MG63 (cell line): ENCODE measurements around the gene ITGA1. TPM values are rescaled to one million over a fixed set of nuclear protein-coding genes. Genes with fewer than 3 reads are reported as not detected.
A peak's percentile ranks its signal among the peaks of the same experiment; 100 is the strongest.
"Not testable (repeated sequence)": the region's sequence is repeated elsewhere in the genome, so short reads cannot be mapped to it uniquely, and the experiment has no call there.

Experiments
- DNase-seq: peaks from one replicate; pipeline ENCODE4 v3.0.0-alpha.2; 2020
- H3K27me3 ChIP-seq: fragments of 250-450 bp; sonication (Bioruptor Pico); 2 replicates; pipeline ENCODE4 v1.5.1; 2020; ENCODE audit warnings: mild to moderate bottlenecking, moderate library complexity
- H3K36me3 ChIP-seq: fragments of 250-450 bp; sonication (Bioruptor Pico); 2 replicates; pipeline ENCODE4 v1.5.1; 2020; ENCODE audit warnings: mild to moderate bottlenecking, moderate library complexity
- H3K4me3 ChIP-seq: fragments of 250-450 bp; sonication (Bioruptor Pico); 2 replicates; pipeline ENCODE4 v1.5.1; 2020; ENCODE audit warnings: mild to moderate bottlenecking, moderate library complexity
- H3K9me3 ChIP-seq: fragments of 250-450 bp; sonication (Bioruptor Pico); 2 replicates; pipeline ENCODE4 v1.5.1; 2020; ENCODE audit warnings: mild to moderate bottlenecking, moderate library complexity
- total RNA-seq: library from RNA; depleted of rRNA; stranded (reverse); fragments of >200 nt; shearing (Covaris generic); gene quantifications from 2 replicates; pipeline ENCODE4 v1.2.3, GENCODE V29; 2014; ENCODE audit warnings: low replicate concordance

Gene ITGA1
- total RNA-seq, 1 experiment from 2014 or later, result 1.4 TPM

GRCh38 chr5:52863715-52864290 is 76.1 kb downstream of the ITGA1 start:
- no peaks in the 10 kb centered on the region for H3K36me3 ChIP-seq
- H3K4me3 ChIP-seq, result no peak overlapping the region
- no peak for DNase-seq
- H3K27me3 ChIP-seq, result no peaks in the 10 kb centered on the region
- no peaks in the 10 kb centered on the region for H3K9me3 ChIP-seq

DNA sequence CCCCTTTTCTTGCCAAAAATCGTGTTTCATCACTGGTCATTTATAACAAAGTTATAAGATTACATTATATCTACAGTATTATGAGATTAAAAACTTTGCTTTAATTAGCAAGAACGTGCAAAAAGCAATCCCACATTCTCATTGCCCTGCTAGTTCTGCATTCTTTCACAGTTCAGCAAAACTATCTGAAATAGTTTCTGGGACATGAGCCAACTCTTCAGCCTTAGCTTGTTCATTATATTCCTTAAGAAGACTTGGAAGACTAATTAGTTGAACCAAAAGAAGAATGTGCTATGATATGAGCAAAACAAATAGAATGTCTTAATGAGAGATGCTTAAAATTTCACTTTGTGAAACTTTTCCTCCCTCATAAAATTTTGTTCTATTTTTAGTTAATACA is 76.7 kb downstream of the ITGA1 start:
- DNase-seq, result no peak
- no peaks in the 10 kb centered on the region for H3K36me3 ChIP-seq
- H3K4me3 ChIP-seq, result no peak overlapping the region
- no peaks in the 10 kb centered on the region for H3K9me3 ChIP-seq
- H3K27me3 ChIP-seq, result no peaks in the 10 kb centered on the region

DNA sequence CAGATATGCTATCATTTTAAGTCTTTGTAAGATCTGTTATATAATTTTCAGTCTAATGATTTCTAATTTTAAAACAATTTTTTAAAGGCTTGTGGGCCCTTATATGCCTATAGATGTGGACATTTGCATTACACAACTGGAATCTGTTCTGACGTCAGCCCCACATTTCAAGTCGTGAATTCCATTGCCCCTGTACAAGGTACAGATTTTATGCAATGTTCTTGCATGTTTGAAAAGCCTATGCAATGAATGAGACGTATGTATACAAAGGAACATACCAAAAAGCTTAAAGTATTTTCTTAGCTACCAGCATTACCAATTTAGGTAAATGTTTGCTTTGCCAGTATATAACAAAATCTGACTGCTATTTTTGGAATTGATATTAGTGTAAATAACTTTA is 77.2 kb downstream of the ITGA1 start:
- no peak for DNase-seq
- H3K27me3 ChIP-seq, result no peaks in the 10 kb centered on the region
- H3K9me3 ChIP-seq, result no peaks in the 10 kb centered on the region
- no peaks in the 10 kb centered on the region for H3K36me3 ChIP-seq
- no peak overlapping the region for H3K4me3 ChIP-seq

DNA sequence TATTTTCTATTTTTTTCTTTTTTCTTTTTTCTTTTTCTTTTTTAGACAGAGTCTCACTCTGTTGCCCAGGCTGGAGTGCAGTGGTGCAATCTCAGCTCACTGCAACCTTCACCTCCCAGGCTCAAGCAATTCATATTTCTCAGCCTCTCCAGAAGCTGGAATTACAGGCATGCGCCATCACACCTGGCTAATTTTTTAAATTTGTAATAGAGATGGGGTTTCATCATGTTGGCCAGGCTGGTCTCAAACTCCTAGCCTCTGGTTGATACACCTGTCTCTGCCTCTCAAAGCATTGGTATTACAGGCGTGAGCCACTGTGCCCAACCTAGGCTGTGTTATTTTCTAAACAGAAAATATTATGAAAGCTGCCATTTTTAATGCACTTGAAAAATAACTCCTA is 78.3 kb downstream of the ITGA1 start:
- not testable (repeated sequence) for H3K27me3 ChIP-seq, H3K4me3 ChIP-seq, H3K9me3 ChIP-seq, DNase-seq, H3K36me3 ChIP-seq

GRCh38 chr5:52867809-52868208 is 80.1 kb downstream of the ITGA1 start:
- DNase-seq, result peak; percentile 40
- Histone ChIP-seq H3K36me3 (no peaks in the 10 kb centered on the region), H3K27me3 (no peaks in the 10 kb centered on the region), H3K9me3 (no peaks in the 10 kb centered on the region), H3K4me3 (no peak overlapping the region)

DNA sequence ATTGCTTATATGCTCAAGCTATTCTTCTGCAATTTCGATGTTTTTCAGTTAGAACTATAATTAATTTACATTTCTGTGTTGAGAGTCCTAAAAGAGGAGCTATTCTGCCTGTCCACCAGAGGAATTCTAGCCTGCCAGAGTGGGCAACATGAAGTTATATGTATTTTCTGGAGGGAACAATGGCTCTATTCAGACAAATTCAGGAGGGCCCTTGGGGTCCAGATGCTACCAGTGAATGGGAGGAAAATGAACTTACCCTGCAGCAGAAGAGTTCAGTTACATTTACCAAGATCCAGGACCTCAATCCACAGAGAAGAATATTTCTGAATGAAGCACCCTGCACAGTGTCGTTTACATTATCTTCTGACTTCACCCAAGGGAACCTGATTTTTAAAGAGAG is 80.7 kb downstream of the ITGA1 start:
- H3K27me3 ChIP-seq, result no peaks in the 10 kb centered on the region
- no peaks in the 10 kb centered on the region for H3K9me3 ChIP-seq
- no peaks in the 10 kb centered on the region for H3K36me3 ChIP-seq
- DNase-seq, result no peak
- no peak overlapping the region for H3K4me3 ChIP-seq

- Histone ChIP-seq H3K9me3 (no peaks in the 10 kb centered on the region; the same call in 1 of the 2 replicates), H3K36me3 (no peaks in the 10 kb centered on the region)
Observed at GRCh38 chr5:52869391-52869790, 81.7 kb downstream of the ITGA1 start.

GRCh38 chr5:52870448-52870847 is 82.7 kb downstream of the ITGA1 start:
- Histone ChIP-seq H3K4me3 (no peak overlapping the region), H3K27me3 (no peaks in the 10 kb centered on the region), H3K36me3 (no peaks in the 10 kb centered on the region), H3K9me3 (no peaks in the 10 kb centered on the region; the same call in 1 of the 2 replicates)
- peak; percentile 27 for DNase-seq

More at GRCh38 chr5:52869391-52869790, 81.7 kb downstream of the ITGA1 start:
- no peak overlapping the region for H3K4me3 ChIP-seq
- no peaks in the 10 kb centered on the region for H3K27me3 ChIP-seq
- DNase-seq, result no peak

DNA sequence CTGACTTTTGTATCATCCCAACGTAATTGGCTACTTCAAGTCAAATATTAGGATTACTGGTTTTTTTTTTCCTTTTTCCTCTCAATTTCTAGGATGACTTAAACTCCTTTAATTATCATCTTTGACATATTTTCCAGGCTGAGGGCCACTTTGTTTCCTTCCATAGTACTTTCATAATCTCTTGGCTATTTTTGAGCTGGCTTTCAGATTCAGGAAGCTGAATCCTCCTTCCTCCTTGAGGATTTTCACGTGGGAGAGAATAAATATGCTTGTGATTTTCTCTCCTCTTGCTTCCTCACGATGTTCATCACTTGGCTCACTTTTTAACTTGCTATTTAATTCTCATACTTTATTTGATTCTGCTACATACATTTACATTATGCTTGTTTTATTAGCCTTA is 88.1 kb downstream of the ITGA1 start:
- H3K9me3 ChIP-seq, result no peaks in the 10 kb centered on the region; the same call in 1 of the 2 replicates
- no peak overlapping the region for H3K4me3 ChIP-seq
- no peaks in the 10 kb centered on the region for H3K27me3 ChIP-seq
- no peak for DNase-seq
- H3K36me3 ChIP-seq, result no peaks in the 10 kb centered on the region

DNA sequence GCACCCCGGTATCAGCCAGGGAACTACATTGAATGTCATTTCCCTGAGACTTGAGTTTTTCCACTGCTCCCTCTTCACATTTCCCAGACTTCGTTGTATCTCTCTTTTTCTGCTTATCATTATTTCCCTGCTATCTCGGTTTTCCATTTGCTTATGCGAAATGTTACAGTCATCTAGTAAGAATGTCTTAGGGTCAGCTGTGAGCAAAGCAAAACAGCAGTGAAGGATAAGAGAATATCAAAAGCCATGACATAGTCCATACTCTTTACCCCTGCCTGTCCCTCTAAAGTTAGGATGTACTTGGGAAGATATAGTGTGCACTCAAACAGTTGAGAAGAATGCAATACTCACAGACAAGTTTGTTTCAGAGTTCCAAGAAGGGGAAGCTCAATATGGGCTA is 88.7 kb downstream of the ITGA1 start:
- DNase-seq, result no peak
- Histone ChIP-seq H3K9me3 (no peaks in the 10 kb centered on the region; the same call in 1 of the 2 replicates), H3K36me3 (no peaks in the 10 kb centered on the region), H3K27me3 (no peaks in the 10 kb centered on the region), H3K4me3 (no peak overlapping the region)

- Histone ChIP-seq H3K36me3 (no peaks in the 10 kb centered on the region), H3K27me3 (no peaks in the 10 kb centered on the region), H3K4me3 (no peak overlapping the region), H3K9me3 (no peaks in the 10 kb centered on the region; the same call in 1 of the 2 replicates)
- no peak for DNase-seq
Observed at GRCh38 chr5:52878656-52879055, 90.9 kb downstream of the ITGA1 start.

- H3K27me3 ChIP-seq, result no peaks in the 10 kb centered on the region
- no peaks in the 10 kb centered on the region; the same call in 1 of the 2 replicates for H3K9me3 ChIP-seq
- DNase-seq, result no peak
- H3K36me3 ChIP-seq, result no peaks in the 10 kb centered on the region
- H3K4me3 ChIP-seq, result no peak overlapping the region
Observed at GRCh38 chr5:52880541-52880940, 92.8 kb downstream of the ITGA1 start.

DNA sequence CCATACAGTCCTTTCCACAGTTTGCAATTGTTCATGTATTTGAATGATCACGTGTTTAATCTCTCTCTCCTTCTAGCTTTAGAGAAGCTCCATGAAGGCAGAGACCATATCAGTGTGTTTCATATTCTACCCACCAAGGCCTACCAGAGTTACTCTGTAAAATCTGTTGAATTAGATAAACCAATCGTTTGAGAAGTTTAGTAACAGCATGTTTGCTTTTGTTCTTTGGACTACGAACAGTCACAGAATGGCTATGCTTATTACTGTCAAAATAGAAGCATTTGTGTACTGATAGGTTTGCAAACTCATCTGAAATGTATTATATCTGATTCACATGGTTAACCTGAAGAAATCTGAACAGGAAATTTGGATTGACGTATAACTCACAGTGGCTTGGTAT is 93.8 kb downstream of the ITGA1 start:
- no peaks in the 10 kb centered on the region; the same call in 1 of the 2 replicates for H3K9me3 ChIP-seq
- no peaks in the 10 kb centered on the region for H3K36me3 ChIP-seq
- H3K27me3 ChIP-seq, result no peaks in the 10 kb centered on the region
- no peak overlapping the region for H3K4me3 ChIP-seq
- no peak for DNase-seq

GRCh38 chr5:52883110-52883509 is 95.4 kb downstream of the ITGA1 start:
- DNase-seq, result no peak
- Histone ChIP-seq H3K27me3 (no peaks in the 10 kb centered on the region), H3K36me3 (no peaks in the 10 kb centered on the region), H3K9me3 (no peaks in the 10 kb centered on the region; the same call in 1 of the 2 replicates), H3K4me3 (no peak overlapping the region)

- no peak for DNase-seq
- Histone ChIP-seq H3K27me3 (no peaks in the 10 kb centered on the region), H3K4me3 (no peak overlapping the region), H3K9me3 (no peaks in the 10 kb centered on the region; the same call in 1 of the 2 replicates), H3K36me3 (no peaks in the 10 kb centered on the region)
Observed at GRCh38 chr5:52884453-52884852, 96.7 kb downstream of the ITGA1 start.

DNA sequence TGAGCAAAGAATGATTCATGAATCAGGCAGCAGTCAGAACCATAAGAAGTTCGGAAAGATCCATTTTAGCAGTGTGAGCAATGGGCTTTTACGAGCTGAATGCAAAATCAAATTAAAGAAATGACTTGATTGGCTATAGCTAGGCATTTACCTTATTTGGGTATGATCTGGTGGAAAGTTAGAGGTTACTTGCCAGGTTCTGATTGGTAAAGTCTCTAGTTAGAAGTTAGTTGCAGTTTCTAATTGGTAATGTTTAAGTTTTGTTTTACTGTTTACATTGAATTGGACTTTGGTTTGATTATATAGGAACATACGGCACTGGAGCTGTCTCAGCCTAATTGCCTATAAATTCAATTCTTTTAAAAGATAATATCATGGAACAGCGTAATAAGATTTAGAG is 97.9 kb downstream of the ITGA1 start:
- no peak for DNase-seq
- H3K36me3 ChIP-seq, result no peaks in the 10 kb centered on the region
- H3K9me3 ChIP-seq, result no peaks in the 10 kb centered on the region; the same call in 1 of the 2 replicates
- no peak overlapping the region for H3K4me3 ChIP-seq
- H3K27me3 ChIP-seq, result no peaks in the 10 kb centered on the region

DNA sequence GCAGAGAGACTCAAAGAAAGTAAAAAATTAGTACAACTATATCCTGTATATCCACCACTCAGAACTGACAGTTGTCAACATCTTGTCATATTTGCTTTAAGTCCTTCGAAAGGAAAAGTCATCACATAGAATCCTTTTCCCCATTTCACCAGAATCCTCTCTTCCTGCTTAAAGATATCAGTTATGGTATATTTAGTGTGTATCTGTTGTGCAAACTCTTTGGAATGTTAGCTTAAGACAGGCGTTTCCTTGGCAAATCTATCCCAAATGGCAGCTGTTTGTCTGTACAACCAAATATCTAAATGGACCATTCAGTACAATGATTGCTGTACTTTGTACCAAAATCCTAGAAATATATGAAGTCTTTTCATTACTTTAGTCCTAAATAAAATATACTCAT is 98.5 kb downstream of the ITGA1 start:
- H3K27me3 ChIP-seq, result no peaks in the 10 kb centered on the region
- H3K9me3 ChIP-seq, result no peaks in the 10 kb centered on the region; the same call in 1 of the 2 replicates
- H3K4me3 ChIP-seq, result no peak overlapping the region
- H3K36me3 ChIP-seq, result no peaks in the 10 kb centered on the region
- no peak for DNase-seq

DNA sequence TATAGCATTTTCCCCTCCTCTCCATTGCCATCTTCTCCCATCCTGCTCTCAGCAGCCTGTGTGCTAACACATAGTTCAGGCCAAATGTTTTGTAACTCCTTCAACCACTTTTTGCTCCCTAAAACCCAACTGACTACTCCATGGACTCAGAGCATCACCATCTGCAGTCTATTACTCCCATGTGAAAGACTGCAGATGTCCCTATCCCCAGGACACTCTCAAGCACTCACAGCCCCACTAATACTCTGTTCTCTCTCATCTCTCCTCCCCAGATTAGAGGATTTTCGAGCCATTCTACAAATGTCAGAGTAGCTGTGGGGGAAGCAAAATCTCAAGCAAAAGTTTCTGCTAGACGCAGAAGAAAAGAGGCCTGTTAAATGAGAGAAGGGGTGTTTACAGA is 99.3 kb downstream of the ITGA1 start:
- no peak for DNase-seq
- no peaks in the 10 kb centered on the region; the same call in 1 of the 2 replicates for H3K9me3 ChIP-seq
- no peaks in the 10 kb centered on the region for H3K27me3 ChIP-seq
- no peaks in the 10 kb centered on the region for H3K36me3 ChIP-seq
- no peak overlapping the region for H3K4me3 ChIP-seq
